Activated T-cell treated with anti-CD3 and anti-CD28 coated beads, Interleukin-2, amount 50 U/mL, for 72 hours (primary cell): ENCODE results near the gene MTRR. TPM values are rescaled to one million over a fixed set of nuclear protein-coding genes. Genes with fewer than 3 reads are reported as not detected.
"Not testable (repeated sequence)": the region's sequence is repeated elsewhere in the genome, so short reads cannot be mapped to it uniquely, and the experiment has no call there.

Source experiments
- ATAC-seq, 2 donors: fragments of 150-1000 bp; cut with Tn5 transposase; replicated peaks in 1 of 2; 2 replicates each; pipeline ENCODE4 v1.10.0; 2021; ENCODE audit warnings: moderate library complexity in 2 of 2, mild to moderate bottlenecking in 1 of 2
- DNase-seq, 2 donors: peaks; one replicate each; pipeline ENCODE4 v3.0.0; 2021 to 2022; ENCODE audit warnings: mixed read lengths in 1 of 2
- H3K27ac Mint-ChIP-seq: one replicate; pipeline ENCODE4 v1.8.0; 2022; ENCODE audit warnings: mild to moderate bottlenecking, moderate library complexity, mixed read lengths
- H3K27me3 Mint-ChIP-seq: one replicate; pipeline ENCODE4 v1.8.0; 2022; ENCODE audit warnings: low read depth, mixed read lengths
- H3K36me3 Mint-ChIP-seq, 2 donors: one replicate each; pipeline ENCODE4 v1.8.0; 2022; ENCODE audit warnings: mixed read lengths in 2 of 2, mild to moderate bottlenecking in 1 of 2; ENCODE audit not compliant: insufficient read depth in 2 of 2
- H3K4me1 Mint-ChIP-seq: one replicate; pipeline ENCODE4 v1.8.0; 2022; ENCODE audit warnings: low read depth, mixed read lengths
- H3K4me3 Mint-ChIP-seq, 2 donors: one replicate each; pipeline ENCODE4 v1.8.0; 2022; ENCODE audit warnings: mild to moderate bottlenecking in 2 of 2, mixed read lengths in 2 of 2, moderate library complexity in 2 of 2
- H3K9me3 Mint-ChIP-seq, 2 donors: one replicate each; pipeline ENCODE4 v1.8.0; 2022; ENCODE audit warnings: mixed read lengths in 2 of 2
- total RNA-seq, 2 donors: library from RNA; stranded (reverse); gene quantifications; one replicate each; pipeline ENCODE4 v1.2.3, GENCODE V29; 2022

The MTRR gene
- total RNA-seq, 2 donors from 2014 or later = 65.0 to 67.6 TPM

- H3K4me3 Mint-ChIP-seq, H3K27me3 Mint-ChIP-seq, ATAC-seq, DNase-seq, H3K4me1 Mint-ChIP-seq, H3K27ac Mint-ChIP-seq: not testable (repeated sequence)
- H3K9me3 Mint-ChIP-seq = peaks cover 15 to 28% of the 10 kb centered on the region in 2 donors
- peaks cover 19 to 40% of the 10 kb centered on the region in 2 donors for H3K36me3 Mint-ChIP-seq
Observed at GRCh38 chr5:7911429-7911771, 42.5 kb downstream of the MTRR start.

- H3K27ac Mint-ChIP-seq = no peak overlapping the region
Observed at GRCh38 chr5:7916171-7916804, 47.3 kb downstream of the MTRR start.

DNA sequence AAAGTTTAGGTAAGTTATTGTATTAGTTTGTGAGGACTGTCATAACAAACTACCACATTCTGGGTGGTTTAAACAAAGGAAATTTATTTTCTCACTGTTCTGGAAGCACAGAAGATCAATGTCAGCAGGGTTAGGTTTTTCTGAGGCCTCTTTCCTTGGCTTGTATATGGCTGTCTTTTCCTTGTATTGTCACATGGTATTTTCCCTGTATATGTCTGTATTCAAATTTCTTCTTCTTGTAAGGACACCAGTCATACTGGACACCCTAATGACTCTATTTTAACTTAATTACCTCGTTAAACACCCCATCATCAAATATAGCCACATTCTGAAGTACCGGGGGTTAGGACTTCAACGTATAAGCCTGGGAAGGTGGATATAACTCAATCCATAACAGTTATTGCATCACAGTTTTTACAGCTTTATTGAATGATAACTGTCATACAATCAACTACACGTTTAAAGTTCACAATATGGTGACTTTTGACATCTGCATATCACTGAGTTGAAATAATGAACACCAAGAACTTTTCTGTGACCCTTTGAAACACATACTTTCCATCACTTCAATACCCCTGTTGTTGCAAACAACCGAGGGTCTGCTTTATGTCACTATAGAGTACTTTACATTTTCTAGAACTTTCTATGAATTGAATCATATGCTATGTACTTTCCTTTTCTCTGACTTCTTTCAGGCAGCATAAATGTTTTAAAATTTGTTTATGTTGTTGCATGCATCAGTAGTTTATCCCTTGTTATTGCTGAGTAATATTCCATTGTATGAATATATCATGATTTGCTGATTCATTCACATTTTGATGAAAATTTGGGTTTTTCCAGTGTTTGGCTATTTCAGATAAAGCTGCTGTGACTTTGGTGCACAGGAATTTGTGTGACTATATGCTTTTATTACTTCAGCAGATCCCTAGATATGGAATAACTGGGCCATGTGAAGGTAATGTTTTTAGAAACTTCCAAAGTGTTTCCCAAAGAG lies 48.5 kb downstream of the MTRR start:
- DNase-seq = no peak
- Mint-ChIP-seq H3K27me3 (peaks cover 22% of the 10 kb centered on the region), H3K36me3 (peaks cover 7 to 9% of the 10 kb centered on the region in 2 donors), H3K27ac (no peak overlapping the region), H3K4me3 (no peak overlapping the region), H3K9me3 (peaks cover 6 to 14% of the 10 kb centered on the region in 2 donors), H3K4me1 (peaks cover 4% of the 10 kb centered on the region)
- ATAC-seq = no peak

More at GRCh38 chr5:7916171-7916804, 47.3 kb downstream of the MTRR start:
- Mint-ChIP-seq H3K4me3 (no peak overlapping the region), H3K4me1 (peaks cover 4% of the 10 kb centered on the region), H3K27me3 (peaks cover 11% of the 10 kb centered on the region), H3K9me3 (peaks cover 6 to 20% of the 10 kb centered on the region in 2 donors), H3K36me3 (peaks cover 7 to 11% of the 10 kb centered on the region in 2 donors)
- ATAC-seq = no peak
- DNase-seq = no peak

DNA sequence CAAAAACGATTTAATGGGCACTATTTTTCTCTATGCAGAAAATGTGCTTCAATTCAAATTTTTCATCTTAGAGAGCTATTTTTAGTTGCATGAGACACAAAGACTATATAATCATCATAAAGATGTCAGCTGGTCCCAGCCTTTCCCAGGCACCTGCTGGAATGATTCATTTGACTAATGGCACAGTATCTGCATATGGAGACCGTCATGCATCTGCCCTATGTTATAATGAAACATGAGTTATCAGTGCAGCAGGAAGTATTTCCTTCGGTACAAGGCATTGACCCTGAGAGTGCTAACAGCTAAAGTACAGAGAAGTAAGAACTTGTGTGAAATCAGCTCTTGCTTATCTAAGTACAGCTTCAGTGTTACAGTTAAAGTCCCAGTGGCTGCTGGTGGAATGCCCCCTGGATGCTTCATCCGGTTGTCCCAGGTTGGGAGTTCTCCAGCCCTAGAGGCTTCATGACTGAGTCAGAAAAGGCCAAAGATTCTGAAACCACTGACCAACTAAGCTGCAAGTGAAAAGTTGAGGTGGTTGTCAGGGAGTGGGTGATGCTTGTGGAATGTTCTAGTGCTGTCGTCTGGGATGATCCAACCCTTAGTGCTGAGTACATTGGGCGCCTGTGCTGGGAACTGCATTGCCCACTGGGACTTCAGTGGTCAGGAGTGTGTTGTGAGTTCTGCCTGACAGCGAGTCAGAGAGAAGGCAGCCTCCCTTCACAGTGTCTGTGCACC lies 57.2 kb downstream of the MTRR start:
- Mint-ChIP-seq H3K36me3 (no peaks in the 10 kb centered on the region), H3K27me3 (peaks cover 34% of the 10 kb centered on the region), H3K4me3 (no peak overlapping the region), H3K4me1 (no peaks in the 10 kb centered on the region), H3K9me3 (no peaks in the 10 kb centered on the region), H3K27ac (no peak overlapping the region)
- ATAC-seq = no peak
- no peak for DNase-seq

GRCh38 chr5:7926720-7927119 lies 57.8 kb downstream of the MTRR start:
- DNase-seq = no peak
- Mint-ChIP-seq H3K27ac (no peak overlapping the region), H3K36me3 (no peaks in the 10 kb centered on the region), H3K27me3 (peaks cover 34% of the 10 kb centered on the region), H3K4me3 (no peak overlapping the region), H3K9me3 (no peaks in the 10 kb centered on the region), H3K4me1 (no peaks in the 10 kb centered on the region)
- no peak for ATAC-seq

GRCh38 chr5:7927466-7928375 lies 58.8 kb downstream of the MTRR start:
- peak; percentile 66 to 79 for ATAC-seq
- H3K4me3 Mint-ChIP-seq = no peak overlapping the region
- H3K27ac Mint-ChIP-seq = no peak overlapping the region
- H3K27me3 Mint-ChIP-seq = peaks cover 34% of the 10 kb centered on the region
- DNase-seq = peak; percentile 43 to 44
- H3K4me1 Mint-ChIP-seq = no peaks in the 10 kb centered on the region
- no peaks in the 10 kb centered on the region for H3K9me3 Mint-ChIP-seq
- H3K36me3 Mint-ChIP-seq = no peaks in the 10 kb centered on the region

GRCh38 chr5:7930011-7930410 lies 61.1 kb downstream of the MTRR start:
- Mint-ChIP-seq H3K4me1 (no peaks in the 10 kb centered on the region), H3K4me3 (no peak overlapping the region), H3K36me3 (no peaks in the 10 kb centered on the region), H3K27ac (no peak overlapping the region), H3K9me3 (no peaks in the 10 kb centered on the region), H3K27me3 (peaks cover 29% of the 10 kb centered on the region)
- ATAC-seq (no peak), DNase-seq (no peak)

DNA sequence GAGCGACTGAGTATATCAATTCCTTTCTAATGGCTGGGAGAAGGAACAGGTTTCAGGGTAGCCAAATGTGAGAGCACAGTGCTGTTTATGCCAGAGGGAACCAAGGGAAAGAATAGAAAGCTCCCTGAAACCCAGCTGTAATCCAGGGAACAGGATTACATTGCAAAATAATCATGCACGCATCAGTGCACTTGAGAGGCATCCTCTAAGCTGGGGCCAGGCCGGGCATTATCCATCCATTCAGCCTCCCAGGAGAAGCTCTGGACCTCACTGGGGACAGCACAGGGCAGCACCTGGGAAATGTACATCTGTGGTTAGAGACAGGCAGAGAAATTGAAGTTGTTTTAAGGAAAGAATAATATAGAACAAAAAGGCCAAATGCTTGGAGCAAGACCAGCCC lies 72.7 kb downstream of the MTRR start:
- Mint-ChIP-seq H3K27ac (no peak overlapping the region), H3K9me3 (peaks cover 0 to 2% of the 10 kb centered on the region in 2 donors), H3K36me3 (no peaks in the 10 kb centered on the region), H3K4me3 (no peak overlapping the region), H3K4me1 (no peaks in the 10 kb centered on the region), H3K27me3 (peaks cover 26% of the 10 kb centered on the region)
- DNase-seq = no peak
- ATAC-seq = no peak

GRCh38 chr5:7947301-7947700 lies 78.4 kb downstream of the MTRR start:
- DNase-seq = no peak
- ATAC-seq = no peak
- Mint-ChIP-seq H3K27me3 (peaks cover 22% of the 10 kb centered on the region), H3K9me3 (peaks cover 0 to 2% of the 10 kb centered on the region in 2 donors), H3K4me3 (no peak overlapping the region), H3K36me3 (no peaks in the 10 kb centered on the region), H3K4me1 (no peaks in the 10 kb centered on the region), H3K27ac (no peak overlapping the region)

Other genes starting within 250 kb of the MTRR start
- gene CFAP90, start 18.0 kb upstream of the MTRR start, total RNA-seq = not detected
- gene FASTKD3, start 117 bp upstream of the MTRR start, total RNA-seq = 10 to 100 TPM in 1 of 2 donors, 1 to 10 TPM in 1; 8.5 to 12.3 TPM